ENCODE data around the gene KLHL30.

KLHL30 gene

DNA sequence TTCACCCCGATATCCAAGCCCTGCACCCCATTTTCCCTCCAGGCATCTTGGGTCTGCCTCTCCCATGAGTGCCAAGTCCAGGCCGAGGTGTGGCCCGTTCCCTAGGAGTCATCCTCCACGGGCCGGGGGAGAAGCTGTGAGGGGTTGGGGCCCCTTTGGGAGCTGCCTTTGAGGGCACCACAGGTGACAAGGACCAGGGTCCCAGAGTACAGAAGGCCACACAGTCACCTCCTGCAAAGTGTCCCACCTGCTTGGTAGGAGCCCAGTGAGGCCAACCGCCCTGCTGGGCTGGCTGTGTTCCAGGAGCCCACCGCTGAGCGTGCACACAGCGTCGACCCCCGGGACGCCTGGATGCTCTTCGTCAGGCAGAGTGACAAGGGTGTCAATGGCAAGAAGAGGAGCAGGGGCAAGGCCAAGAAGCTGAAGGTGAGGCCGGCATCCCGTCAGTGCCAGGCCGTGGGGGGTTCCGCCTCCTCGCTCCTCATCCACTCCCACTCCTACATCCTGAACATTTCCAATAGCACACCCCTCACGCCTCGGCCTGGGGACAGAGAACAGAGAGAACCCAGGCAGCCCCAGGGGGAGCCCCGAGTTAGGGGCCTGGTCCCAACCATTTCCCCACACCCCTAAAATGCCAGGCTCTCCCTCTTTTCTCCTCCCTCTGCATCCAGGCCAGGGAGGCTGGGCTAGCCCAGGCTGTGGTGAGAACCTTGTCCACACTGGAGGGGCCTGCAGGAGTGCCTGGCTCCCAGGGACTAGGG lies 23.0 kb downstream of the KLHL30 start:
- TF ChIP-seq POLR2AphosphoS5 (IDR thresholded peaks at IDR 0.05; ENCODE audit: low read depth, low read length) (no peak), FOXP2 (optimal IDR thresholded peaks at IDR 0.05; ENCODE audit: borderline replicate concordance, extremely low read depth, extremely low read length, insufficient read depth) (no peak), TAF1 (IDR thresholded peaks at IDR 0.05; ENCODE audit: borderline replicate concordance, insufficient read depth, low read length) (no peak), SIN3A (IDR thresholded peaks at IDR 0.05; ENCODE audit: borderline replicate concordance, insufficient read depth, low read length) (no peak)
- TF ChIP-seq, protein P1, sequence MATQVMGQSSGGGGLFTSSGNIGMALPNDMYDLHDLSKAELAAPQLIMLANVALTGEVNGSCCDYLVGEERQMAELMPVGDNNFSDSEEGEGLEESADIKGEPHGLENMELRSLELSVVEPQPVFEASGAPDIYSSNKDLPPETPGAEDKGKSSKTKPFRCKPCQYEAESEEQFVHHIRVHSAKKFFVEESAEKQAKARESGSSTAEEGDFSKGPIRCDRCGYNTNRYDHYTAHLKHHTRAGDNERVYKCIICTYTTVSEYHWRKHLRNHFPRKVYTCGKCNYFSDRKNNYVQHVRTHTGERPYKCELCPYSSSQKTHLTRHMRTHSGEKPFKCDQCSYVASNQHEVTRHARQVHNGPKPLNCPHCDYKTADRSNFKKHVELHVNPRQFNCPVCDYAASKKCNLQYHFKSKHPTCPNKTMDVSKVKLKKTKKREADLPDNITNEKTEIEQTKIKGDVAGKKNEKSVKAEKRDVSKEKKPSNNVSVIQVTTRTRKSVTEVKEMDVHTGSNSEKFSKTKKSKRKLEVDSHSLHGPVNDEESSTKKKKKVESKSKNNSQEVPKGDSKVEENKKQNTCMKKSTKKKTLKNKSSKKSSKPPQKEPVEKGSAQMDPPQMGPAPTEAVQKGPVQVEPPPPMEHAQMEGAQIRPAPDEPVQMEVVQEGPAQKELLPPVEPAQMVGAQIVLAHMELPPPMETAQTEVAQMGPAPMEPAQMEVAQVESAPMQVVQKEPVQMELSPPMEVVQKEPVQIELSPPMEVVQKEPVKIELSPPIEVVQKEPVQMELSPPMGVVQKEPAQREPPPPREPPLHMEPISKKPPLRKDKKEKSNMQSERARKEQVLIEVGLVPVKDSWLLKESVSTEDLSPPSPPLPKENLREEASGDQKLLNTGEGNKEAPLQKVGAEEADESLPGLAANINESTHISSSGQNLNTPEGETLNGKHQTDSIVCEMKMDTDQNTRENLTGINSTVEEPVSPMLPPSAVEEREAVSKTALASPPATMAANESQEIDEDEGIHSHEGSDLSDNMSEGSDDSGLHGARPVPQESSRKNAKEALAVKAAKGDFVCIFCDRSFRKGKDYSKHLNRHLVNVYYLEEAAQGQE (IDR thresholded peaks at IDR 0.05; ENCODE audit: insufficient read depth in 1 of 2, low read depth in 2 of 2, low read length in 2 of 2): no peak

DNA sequence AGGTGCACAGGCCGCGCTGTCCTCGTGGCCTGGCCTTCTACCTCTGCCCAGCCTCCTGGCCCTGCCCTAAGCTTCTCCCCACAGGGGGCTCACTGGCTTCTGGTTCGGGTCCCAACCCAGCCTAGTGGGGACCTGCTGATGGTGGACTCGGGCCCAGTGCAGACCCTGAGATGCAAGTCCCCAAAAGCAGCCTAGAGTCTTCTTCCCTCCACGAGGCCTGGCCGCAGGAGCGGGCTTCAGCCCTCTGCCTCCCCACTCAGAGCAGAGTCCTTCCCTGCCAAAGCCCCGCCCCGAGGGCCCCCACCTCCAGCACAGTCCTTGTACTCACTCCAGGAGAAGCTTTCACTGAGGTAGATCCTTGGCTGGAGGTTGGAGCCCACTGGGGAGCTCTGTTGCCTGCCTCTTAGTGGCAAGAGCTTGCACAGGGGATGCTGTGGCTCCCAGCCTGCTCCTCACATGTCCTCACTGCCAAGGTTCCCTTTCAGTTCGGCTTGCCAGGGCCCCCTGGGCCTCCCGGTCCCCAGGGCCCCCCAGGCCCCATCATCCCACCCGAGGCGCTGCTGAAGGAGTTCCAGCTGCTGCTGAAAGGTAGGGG lies 23.9 kb downstream of the KLHL30 start:
- TF ChIP-seq, protein P1 (IDR thresholded peaks at IDR 0.05; ENCODE audit: insufficient read depth in 1 of 2, low read depth in 2 of 2, low read length in 2 of 2): no peak
- TF ChIP-seq TAF1 (IDR thresholded peaks at IDR 0.05; ENCODE audit: borderline replicate concordance, insufficient read depth, low read length) (no peak), POLR2AphosphoS5 (IDR thresholded peaks at IDR 0.05; ENCODE audit: low read depth, low read length) (no peak), FOXP2 (optimal IDR thresholded peaks at IDR 0.05; ENCODE audit: borderline replicate concordance, extremely low read depth, extremely low read length, insufficient read depth) (no peak), SIN3A (IDR thresholded peaks at IDR 0.05; ENCODE audit: borderline replicate concordance, insufficient read depth, low read length) (no peak)

DNA sequence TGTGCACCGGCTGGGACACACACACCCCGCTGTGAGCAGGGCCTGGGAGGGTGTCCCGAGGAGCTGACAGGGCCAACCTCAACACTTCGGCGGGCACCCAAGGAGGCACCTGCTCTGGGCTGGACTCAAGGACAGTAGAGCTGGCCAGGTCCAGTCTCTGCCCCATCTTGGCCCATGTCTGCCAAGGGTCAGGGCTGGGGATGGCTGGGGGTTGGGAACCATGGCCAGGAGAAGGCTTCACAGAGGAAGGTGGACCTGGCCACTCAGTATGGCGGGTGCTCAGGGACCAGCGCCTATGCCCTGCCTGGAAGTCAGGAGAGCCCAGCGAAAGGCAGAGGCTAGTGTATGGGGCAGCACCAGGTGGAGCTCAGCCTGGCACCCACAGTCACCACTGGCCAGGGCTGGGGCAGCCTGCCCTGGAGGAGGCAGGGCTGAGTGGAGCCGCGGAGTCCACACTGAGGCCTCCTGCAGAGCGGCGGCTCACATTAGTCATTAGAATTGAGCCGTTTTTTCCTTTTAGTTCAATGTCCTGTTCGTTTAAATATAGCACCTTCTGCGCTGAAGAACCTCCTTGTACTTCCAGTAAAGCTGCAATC lies 24.5 kb downstream of the KLHL30 start:
- TF ChIP-seq POLR2AphosphoS5 (IDR thresholded peaks at IDR 0.05; ENCODE audit: low read depth, low read length): no peak
- TF ChIP-seq, protein P1 (IDR thresholded peaks at IDR 0.05; ENCODE audit: insufficient read depth in 1 of 2, low read depth in 2 of 2, low read length in 2 of 2): no peak

DNA sequence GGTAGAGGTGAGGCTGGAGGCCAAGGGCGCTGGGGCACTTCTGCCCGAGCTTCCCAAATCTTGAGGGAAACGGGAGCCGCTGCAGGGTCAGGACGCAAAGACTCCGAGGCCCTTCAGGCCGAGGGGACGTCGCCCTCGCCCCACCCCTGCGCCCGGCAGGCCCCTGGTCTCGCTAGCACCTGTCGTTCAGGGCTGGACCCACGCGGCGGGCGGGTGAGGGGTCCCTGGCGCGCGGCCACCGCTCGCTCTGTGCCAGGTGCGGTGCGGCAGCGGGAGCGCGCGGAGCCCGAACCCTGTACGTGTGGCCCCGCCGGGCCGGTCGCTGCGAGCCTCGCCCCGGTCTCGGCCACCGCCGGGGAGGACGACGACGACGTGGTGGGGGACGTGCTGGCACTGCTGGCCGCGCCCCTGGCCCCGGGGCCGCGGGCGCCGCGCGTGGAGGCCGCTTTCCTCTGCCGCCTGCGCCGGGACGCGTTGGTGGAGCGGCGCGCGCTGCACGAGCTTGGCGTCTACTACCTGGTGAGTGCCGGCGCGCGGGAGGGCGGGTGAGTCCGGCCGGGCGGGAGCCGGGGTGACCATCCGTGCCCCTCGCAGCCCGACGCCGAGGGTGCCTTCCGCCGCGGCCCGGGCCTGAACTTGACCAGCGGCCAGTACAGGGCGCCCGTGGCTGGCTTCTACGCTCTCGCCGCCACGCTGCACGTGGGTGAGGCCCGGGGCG lies 25.2 kb downstream of the KLHL30 start:
- TF ChIP-seq TAF1 (IDR thresholded peaks at IDR 0.05; ENCODE audit: borderline replicate concordance, insufficient read depth, low read length): no peak
- TF ChIP-seq POLR2AphosphoS5 (IDR thresholded peaks at IDR 0.05; ENCODE audit: low read depth, low read length): no peak
- TF ChIP-seq FOXP2 (optimal IDR thresholded peaks at IDR 0.05; ENCODE audit: borderline replicate concordance, extremely low read depth, extremely low read length, insufficient read depth): no peak
- TF ChIP-seq, protein P1 (IDR thresholded peaks at IDR 0.05; ENCODE audit: insufficient read depth in 1 of 2, low read depth in 2 of 2, low read length in 2 of 2): no peak
- TF ChIP-seq SIN3A (IDR thresholded peaks at IDR 0.05; ENCODE audit: borderline replicate concordance, insufficient read depth, low read length): no peak

Measured in PFSK-1 (cell line).